ENCODE measurements around the gene DOK3.
"Not testable (repeated sequence)": the region's sequence is repeated elsewhere in the genome, so short reads cannot be mapped to it uniquely, and the experiment has no call there.

DOK3 gene

DNA sequence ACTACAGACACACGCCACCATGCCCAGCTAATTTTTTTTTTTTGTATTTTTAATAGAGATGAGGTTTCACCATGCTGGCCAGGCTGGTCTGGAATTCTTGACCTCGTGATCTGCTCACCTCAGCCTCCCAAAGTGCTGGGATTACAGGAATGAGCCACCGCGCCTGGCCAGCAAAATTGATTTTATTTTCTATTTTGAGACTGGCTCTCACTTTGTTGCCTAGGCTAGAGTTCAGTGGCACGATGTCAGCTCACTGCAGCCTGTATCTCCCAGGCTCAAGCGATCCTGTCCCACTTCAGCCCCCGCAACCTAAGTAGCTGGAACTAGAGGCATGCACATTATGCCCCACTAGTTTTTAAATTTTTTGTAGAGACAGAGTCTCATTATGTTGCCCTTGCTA lies 24.8 kb upstream of the DOK3 start:
- not testable (repeated sequence) for DNase-seq

DNA sequence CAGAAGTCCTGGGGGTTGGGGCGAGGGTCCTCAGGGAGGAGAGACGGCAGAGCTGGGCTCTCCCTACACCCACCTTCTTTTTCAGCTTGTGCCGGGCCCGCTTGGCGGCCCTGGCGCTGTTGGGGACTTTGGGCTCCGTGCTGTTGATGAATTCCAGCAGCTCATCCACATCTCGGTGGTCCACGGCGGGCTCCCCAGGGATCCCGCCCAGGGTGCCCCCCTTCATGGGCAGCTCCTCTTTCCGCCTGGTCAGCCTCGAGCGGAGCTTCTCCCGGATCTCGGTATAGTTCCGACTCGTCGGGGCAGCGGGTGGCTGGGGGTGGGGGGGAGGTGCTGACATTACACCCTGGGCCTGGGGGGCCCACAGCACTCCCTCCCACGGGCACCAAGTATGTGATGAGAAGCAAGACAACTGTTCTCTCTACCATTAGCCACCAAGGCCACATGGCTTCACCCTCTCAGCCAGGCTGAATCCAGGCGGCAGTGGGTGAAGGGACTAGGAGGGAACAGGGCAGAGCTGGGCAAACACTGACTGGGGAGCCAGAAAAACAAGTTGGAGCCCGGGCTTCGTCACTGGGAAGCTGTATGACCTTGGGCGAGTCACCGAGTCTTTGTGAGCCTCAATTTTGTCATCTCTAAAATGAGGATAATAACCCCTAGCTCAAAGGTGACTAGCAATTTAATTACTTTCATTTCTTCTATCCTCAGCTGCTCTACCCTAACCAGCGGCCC lies 21.7 kb upstream of the DOK3 start:
- no peak for DNase-seq

DNA sequence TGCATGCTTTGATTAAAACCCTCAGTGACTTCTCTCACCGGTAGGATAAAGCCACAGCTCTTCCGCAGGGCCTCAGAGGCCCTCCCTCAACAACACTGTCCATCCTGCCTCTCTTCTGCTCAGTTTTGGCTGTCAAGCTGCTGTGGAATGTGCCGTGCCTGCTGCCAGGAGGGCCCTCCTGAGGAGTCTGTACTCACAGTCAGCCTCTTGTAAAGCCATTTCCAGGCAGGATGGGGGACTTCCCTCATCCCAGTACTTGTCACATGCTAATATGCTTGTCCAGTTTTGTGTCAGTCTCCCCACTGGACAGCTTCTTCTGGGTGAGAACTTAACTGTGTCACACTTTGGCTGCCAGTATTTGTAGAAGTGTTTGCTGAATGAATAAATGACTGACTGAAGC lies 21.0 kb upstream of the DOK3 start:
- no peak for DNase-seq

DNA sequence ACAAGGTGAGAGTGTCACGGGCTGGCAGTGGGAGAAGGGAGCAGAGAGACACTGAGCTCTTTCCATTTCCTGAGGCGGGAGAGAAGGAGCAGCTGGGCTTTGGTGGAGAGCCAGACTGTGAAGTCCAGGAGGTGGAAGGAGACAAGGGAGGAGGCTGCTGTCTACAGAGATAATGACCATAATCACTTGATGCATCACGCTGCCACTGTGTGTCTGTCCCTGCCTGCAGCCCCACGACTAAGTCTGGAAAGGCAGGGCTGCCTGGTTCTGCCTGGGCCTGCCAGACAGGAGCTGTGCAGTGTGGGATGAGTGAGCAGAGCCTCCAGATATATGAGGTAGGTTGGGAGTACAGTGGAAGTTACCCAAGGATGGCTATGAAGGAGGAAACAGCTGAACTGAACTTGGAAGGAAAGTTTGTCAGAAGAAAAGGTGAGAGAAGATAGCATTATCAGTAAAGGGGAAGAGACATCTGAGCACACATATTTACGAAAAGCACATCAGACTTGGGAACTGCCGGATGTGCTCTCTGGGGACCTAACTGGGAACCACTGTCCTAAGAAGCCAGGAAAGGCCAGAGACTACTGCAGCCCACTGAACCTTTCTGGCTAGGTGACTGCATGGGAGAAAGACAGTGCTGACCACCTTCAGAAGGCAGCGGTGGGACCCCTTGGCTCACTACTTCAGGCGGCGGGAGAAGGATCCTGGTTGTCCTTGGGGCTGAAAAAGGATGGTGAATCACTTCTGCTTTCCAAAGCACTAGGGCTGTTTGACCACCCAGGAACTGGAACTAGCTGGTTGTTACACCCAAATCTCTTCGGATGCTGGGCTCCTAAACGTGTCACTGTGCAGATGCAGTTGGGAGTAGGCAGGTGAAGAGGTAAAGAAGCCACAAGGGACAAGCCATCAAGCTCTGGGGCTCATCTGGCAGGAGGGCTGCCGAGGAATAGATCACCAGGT lies 19.9 kb upstream of the DOK3 start:
- DNase-seq, result no peak

DNA sequence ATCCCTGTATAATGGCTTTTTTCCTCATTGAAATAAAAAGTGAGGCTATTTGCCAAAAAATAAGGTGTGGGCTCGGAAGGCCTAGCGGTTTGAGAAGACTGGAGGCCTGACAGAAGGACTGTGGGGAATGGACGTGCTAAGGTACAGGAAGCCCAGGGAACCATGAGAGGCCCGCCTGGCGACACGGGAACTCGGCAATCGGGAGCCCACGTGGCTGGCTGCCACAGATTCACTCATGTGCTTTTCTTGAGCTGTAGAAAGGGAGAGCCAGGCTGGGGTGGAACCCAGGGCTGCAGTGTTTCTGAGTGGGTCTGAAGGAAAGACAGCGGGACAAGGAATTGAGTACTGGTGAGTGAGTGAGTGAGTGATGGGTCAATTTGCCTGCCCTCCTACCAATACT lies 19.0 kb upstream of the DOK3 start:
- no peak for DNase-seq

DNA sequence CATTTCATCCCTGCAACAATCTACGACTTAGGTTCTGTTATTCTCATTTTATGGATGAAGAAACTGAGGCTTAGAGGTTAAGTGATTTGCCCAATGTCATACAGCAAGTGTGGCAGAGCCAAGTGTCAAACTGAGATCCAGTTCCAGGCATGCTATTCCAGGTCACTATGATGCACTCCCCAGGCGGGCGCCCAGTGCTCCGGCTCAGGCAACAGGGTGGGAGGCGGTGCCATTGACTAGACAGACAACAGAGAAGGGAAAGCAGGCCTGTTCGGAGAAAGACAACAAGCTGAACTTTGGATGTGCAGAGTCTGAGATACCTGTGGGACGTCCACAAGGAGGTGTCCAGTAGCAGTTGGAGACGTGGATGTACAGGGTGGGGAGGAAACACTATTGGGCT lies 18.0 kb upstream of the DOK3 start:
- DNase-seq, result no peak

DNA sequence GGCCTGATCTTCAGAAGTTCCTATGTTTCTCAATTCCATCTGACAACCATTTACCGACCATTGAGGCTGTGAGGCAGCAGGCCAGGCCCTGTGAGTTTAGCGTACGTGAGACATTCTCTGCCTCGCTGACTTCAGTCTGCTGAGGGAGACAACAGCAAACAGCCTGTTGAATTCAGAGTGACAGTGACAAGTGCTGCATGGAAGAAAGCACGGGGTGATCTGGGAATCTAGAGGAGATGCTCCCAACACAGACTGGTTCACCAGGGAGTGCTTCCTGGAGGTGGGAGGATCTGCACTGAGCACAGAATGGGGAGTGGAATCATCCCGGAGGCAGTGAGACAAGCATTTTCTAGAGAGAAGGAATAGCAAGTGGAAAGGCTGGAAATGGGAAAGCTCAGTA lies 17.2 kb upstream of the DOK3 start:
- no peak for DNase-seq

DNA sequence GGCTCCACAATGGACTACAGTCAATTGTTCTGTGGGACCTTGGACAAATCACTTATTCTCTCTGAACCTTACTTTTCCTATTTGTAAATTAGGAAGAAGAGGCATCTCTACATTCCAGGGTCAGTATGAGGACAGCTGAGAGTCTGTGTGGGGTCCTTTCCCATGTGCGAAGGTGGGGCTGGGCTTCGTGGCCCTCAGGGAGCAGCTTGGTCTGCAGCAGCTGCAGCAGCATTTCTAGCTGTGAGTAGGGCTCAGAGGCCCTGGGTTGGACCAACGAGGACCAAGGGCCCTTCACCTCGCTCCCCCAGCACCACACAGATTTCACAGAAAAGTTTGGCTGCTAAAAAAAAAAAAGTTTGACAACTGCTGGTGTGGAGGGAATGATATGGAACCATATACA lies 16.6 kb upstream of the DOK3 start:
- DNase-seq, result no peak

DNA sequence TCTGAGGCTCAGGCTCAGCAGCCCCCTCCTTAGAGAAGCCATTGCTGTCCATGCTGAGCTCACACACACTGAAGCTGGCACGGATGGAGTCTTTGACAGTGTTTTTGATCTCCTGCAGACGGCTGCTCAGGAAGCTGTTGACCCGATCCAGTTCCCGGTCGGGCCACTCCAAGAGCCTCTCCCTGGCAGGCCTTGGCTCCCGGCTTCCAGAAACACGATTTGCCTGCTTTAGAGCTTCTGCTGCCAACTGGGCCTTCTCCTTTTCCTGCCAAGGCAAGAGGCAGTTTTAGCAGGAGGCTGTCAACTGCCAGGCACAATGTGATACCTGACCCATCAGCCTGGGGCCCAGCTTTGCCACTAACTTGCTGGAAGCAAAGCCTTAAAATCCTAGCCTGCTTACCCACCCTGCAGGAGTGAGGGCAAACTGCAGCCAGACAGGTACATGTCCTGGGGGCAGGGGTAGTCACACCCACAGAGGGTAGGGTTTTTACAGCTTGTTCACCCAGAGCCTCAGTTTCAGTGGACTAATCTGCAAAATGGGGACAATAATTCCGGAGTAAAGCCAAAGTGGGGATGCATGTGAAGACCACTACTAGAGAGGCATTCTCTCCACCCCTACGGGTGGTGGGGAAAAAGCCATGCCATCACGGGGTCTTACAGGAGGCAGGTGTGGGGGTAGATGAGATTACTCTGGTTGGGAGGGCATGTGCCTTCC lies 15.5 kb upstream of the DOK3 start:
- no peak for DNase-seq

DNA sequence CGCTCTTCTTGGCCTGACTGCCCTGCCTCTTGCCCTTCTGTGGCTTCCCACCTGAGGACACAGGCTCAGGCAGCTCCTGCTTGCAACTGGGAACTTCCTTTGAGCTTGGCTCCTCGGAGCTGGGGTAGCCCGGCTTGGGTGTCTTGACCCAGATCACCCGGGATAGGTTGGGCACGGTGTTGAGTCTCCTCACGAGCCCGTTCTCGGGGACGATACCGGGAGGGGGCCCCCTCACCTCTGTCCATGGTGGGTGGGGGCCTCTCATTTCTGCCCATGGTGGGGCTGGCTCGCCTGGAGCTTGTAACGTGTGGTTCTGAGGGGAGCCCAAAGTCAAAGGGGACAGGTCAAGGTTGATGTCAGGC lies 14.9 kb upstream of the DOK3 start:
- DNase-seq, result no peak

DNA sequence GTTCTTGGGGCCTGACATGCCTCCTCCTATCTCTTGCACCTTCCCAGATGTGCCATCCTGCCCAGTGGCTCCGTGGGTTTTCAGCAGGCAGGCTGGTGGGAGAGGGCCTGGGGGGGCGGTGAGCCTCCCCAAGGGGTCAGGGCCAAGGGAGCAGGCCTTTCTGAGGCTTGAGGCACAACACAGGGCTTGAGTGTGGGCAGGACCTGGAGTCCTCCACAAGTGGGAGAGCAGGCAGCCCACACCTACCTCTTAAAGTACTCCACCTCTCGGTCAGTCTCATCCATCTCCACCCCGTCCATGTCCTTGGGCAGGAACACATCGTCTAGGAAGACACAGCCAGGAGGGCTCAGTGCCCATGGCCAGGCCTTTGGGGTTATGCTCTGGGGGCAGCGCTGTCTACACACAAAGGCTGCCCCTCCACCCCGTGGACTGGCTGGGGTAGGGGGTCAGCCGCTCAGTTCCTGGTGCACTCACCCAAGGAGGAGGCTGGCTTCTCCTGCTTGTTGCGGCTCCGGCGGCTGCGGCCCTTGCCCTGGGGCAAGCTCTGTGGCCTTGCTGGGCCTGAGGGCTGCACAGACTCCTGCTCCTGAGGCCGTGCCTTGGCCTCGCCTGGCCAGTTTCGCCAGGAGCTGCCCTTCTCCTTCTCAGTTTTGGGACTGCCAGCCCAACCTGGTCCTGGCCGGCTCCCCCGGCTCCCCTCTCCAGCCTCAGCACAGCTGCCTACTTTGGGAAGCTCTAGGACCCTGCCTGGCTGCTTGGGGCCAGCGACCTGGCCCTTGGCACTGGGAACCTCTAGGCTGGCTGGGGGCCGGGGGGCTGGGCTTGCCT lies 14.3 kb upstream of the DOK3 start:
- DNase-seq, result no peak

DNA sequence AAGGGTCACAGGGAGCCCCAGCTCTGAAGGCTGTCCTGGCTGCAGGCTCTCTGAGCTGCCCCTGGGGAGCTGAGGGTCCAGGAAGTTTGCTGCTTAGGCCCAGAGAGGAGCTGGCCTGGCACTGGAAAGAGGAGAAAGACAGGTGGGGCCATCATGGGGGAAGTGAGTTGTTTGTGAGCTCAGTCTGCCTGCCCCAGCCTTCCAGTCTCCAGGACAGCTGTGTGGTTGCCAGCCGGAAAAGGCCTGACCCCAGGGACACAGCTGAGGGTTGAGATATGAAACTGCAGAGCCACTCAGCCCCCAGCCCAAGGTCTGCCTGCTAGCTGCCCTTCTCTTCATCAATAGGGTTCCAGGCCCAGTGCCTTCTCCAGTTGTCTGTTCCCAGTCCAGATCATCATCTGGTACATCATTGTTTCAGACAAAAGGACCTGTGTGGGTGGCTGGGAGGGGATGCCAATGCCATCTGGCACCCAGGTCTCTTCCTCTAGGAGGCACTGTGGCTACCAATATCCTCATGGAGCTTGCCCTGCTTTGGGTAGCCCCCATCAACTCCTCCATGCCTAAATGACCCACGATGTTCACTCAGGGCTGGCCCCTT lies 11.4 kb upstream of the DOK3 start:
- DNase-seq, result no peak

DNA sequence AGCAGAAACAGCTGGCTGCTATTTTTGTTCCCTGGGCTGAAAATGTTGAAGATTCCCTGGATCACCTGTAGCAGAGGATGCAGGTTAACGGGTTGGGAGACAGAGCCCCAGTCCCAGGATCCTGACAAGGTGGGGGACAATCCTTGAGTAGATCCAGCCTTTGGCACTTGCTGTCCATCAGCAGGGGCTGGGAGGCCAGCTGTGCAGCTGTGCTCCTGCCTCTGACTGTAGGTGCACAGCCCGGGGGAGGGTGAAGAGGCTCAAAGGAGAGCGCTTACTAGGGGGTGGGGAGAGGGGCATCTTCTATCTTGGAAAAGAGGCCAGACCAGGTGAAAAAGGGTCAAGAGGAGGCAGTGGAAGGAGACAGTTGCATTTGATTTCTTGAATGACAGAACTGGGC lies 10.6 kb upstream of the DOK3 start:
- DNase-seq, result no peak

DNA sequence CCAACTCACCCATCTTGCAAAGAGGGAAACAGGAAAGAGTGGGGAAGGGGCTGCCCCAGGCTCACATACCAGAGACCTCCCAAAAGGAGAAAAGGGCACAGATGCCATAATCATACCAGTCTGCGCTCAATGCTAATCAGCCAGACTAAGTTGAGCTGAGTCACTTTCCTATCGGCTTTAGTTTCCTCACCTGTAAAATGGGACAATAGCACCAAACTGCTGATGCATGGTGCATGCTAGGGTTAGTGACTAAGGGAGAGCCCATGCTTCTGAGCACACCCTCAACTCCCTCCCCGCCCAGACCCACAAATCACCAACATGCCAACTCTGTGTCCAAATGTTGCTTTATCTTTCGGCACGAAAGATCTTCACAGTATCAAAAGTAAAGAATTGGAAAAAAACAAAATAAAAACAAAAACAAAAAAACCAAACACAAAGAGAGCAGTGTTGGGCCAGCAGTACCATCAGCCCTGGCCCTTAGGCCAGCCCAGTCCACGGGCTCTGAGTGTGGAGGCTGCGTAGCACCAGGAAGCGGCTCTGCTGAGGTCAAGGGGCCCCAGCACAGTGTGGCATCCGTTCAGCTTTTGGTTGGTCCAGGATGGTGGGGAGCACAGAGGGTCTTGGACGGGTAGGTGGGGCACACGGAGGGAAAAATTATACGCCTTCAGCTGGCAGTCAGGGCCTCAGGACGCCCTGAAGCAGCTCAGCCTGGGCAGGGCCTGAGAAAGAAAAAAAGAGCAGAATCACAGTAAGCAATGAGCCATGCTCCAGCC lies 10.0 kb upstream of the DOK3 start:
- DNase-seq, result no peak

DNA sequence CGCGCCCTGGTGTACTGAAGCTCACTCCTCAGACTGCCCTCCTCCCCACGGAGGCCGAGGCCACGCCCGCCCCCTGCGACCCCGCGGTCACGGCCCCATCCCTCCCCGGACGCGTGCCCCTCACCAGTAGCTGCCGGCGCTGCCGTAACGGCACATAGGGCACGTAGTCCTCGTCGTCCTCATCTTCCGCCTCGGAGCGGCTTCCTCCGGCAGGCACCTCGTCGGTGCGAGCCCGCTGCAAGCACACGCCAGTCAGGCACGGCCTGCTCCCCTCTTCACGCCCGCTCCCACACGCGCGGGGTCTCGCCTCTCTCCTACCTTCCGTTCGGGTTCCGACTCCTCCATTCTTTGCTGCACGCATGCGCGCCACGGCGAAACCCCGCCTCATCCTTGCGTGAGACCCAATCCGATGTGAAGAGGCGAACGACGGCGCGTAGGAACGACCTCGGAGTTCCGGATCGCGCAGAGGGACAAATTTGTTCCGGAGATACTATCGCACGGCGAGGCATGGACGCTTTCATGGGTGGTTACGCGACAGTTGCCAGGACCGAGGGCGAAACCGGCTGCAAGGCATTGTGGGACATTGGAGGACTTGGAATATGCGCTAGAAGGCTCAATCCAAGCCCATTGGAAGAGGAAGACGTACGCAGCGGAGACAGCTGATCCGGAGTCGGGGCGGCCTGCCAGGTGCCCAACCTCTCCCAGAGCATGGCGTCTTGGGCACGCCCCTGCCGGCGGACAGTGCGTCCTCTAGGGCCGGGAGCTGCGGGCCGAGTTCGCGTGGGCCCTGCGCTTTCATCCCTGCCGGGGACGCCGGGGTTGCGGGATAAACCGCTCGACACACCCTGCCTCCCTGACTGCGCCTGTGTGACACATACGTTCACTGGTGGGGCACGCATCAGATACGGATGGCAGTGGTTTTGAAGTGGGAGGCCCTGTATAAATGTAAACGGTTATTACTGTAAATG lies 7.3 kb upstream of the DOK3 start, which contains the start of gene DDX41:
TSS of gene DDX41 (minus strand) at position 361 of the 968 bp plus-strand sequence. CDS start at position 345, 16 bp downstream.
- peak; percentile 100 for DNase-seq

DNA sequence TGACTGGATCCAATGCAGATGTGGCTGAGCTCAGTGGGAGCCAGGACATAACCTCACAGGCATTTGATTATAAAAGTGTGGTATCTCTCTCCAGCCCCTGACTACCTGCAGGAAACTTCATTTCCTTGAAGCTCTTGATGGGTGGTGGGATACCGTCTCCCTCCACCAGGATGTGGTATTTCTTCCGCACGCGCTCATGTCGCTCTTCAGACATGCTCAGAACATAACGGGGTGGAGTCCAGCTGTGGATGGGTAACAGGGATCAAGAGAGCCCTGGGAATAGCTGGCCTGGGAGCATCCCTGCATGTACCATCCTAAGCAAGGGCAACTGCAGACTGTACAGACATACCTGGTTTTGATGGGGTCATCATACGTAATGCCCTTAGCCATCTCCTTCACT lies 6.0 kb upstream of the DOK3 start:
- no peak for DNase-seq

DNA sequence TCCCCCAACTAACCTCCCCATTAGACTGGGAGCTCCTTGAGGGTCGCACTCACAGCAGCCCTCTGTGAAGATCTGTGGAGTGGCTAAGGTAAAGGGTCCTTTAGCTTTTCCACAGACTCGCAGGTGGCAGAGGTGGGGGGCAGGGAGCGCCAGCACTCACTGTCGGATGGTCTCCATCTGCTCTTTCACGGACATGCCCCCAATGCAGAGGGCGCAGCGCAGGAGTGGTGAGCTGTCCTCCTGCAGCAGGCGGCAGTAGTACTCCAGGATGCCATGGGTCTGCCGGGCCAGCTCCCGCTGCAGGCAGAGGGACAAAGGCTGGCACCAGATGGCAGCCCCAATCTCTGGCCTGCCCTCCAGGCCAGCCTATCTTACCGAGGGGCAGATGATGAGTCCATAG lies 4.9 kb upstream of the DOK3 start:
- DNase-seq, result no peak

DNA sequence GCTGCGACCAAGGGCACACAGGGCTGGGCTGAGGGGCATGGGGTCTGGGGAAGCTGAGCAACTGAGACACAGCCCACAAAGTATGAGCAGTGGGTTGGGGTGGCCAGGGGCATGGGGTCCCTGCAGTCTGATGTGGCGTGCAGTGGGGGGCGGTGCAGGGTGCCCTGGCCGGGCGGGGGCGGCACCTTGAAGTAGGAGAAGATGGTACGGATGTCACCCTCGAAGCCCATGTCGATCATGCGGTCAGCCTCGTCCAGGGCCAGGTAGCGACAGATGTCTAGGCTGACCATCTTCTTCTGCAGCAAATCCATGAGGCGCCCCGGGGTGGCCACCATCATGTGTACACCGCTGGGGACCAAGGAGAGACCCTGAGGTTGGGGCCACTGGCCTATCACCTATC lies 3.9 kb upstream of the DOK3 start:
- DNase-seq, result no peak

DNA sequence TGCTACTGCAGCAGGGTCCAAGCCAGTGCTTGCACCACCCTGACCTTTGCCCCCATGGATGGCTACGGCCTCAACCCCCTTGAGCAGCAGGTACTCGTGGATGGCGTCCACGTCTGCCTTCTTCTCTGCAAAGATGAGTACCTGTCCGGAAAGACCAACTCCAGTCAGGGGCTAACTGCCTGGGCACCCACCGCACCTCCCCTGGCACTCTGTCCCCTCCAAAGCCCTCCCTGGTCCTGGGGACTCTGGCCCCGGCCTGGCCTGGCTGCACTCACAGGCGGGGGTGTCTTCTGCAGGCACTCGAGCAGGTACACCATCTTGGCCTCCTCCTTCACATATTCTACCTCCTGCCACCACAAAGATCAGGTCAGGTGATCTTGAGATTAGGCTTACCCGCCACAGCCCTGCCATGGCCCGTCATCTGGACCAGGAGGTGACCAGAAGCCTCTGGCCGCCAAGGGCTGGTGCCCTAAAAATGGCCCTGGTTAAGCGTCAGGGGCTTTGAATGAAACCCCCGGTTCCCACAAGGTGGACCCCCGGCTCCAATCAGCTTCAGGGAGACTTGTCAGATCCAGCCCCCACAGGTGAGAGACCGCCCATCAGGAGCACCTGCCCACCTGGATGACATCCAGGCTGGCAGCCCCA lies 3.2 kb upstream of the DOK3 start:
- no peak for DNase-seq

Data from DMS53 (cell line).